ENCODE measurements around the gene TTC23. TPM values are rescaled to one million over a fixed set of nuclear protein-coding genes. Genes with fewer than 3 reads are reported as not detected.

TTC23 gene
- total and polyA plus RNA-seq, 5 donors from 2014 or later = 0.56 to 0.67 (median 0.60) TPM; not detected in 2

DNA sequence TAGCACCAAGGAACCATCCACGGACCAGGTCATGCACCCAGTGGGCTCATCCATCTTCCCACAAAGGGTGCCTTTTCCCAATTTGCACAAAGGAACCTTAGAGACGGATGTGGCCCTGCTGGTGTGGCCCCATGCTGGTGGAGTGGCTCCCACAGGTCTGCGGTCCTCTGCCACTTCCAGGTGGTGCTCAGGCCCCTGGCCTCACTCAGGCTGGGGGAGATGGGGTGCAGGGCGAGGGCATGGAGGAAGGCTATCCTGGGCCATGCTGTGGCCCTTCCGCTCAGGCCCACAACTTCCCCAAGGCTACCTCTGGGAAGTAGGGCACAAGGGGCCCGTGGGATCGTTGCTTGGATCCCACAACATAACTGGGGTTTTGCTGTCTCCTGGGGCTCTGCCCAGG, 149.7 kb downstream of the TTC23 start:
- Histone ChIP-seq H3K4me3 (ENCODE audit: low read depth, low read length) (no peak overlapping the region), H3K27ac (ENCODE audit: insufficient read depth, low read length, poor library complexity, severe bottlenecking) (no peak overlapping the region), H3K27me3 (ENCODE audit: control insufficient read depth, insufficient read depth, low read length) (peaks cover 14% of the 10 kb centered on the region), H3K36me3 (ENCODE audit: control insufficient read depth, insufficient read depth, low read length) (no peaks in the 10 kb centered on the region), H3K4me1 (ENCODE audit: control insufficient read depth, insufficient read depth, low read length, poor library complexity, severe bottlenecking) (no peaks in the 10 kb centered on the region), H3K9me3 (ENCODE audit: control insufficient read depth in 2 of 2, low read length in 2 of 2) (no peaks in the 10 kb centered on the region)
- H3K4me3 Mint-ChIP-seq = no peak overlapping the region
- H3K27me3 Mint-ChIP-seq = peaks cover 42% of the 10 kb centered on the region
- no peak overlapping the region for H3K27ac Mint-ChIP-seq
- no peak for ATAC-seq (ENCODE audit: low read depth in 2 of 2)
- peaks cover 0 to 5% (median under 1%) of the 10 kb centered on the region in 4 donors for H3K4me1 Mint-ChIP-seq
- DNase-seq = no peak
- peaks cover 0 to 2% (median 0%) of the 10 kb centered on the region in 7 donors for H3K9me3 Mint-ChIP-seq
- H3K36me3 Mint-ChIP-seq = no peaks in the 10 kb centered on the region

DNA sequence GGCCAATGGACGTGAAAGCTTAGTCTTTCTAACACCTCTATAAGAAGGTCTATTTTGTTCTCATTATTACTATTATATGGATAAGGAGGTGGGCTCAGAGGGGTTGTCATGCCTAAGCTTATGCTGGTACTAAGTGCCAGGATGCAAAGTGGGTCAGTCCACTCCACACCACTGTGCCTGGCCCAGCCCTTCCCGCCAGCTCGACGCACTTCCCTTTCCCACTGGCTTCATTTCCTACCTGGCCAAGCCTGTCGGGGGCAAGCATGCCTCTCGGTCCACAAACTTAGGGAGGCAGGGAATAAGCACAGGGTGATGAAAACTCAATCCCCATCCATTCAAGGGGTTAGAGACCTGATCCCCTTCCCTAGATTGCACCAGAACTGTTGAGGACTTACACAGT, 150.4 kb downstream of the TTC23 start:
- H3K27ac ChIP-seq (ENCODE audit: insufficient read depth, low read length, poor library complexity, severe bottlenecking) = no peak overlapping the region
- H3K4me3 ChIP-seq (ENCODE audit: low read depth, low read length) = no peak overlapping the region
- ATAC-seq (ENCODE audit: low read depth in 2 of 2) (no peak), DNase-seq (no peak)
- H3K27ac Mint-ChIP-seq = no peak overlapping the region
- H3K4me3 Mint-ChIP-seq = no peak overlapping the region
- peaks cover 44% of the 10 kb centered on the region for H3K27me3 Mint-ChIP-seq
- H3K9me3 ChIP-seq (ENCODE audit: control insufficient read depth in 2 of 2, low read length in 2 of 2) = no peaks in the 10 kb centered on the region
- peaks cover 0 to 2% (median 0%) of the 10 kb centered on the region in 7 donors for H3K9me3 Mint-ChIP-seq
- peaks cover 14% of the 10 kb centered on the region for H3K27me3 ChIP-seq (ENCODE audit: control insufficient read depth, insufficient read depth, low read length)
- H3K4me1 ChIP-seq (ENCODE audit: control insufficient read depth, insufficient read depth, low read length, poor library complexity, severe bottlenecking) = no peaks in the 10 kb centered on the region
- H3K36me3 ChIP-seq (ENCODE audit: control insufficient read depth, insufficient read depth, low read length) = no peaks in the 10 kb centered on the region
- H3K4me1 Mint-ChIP-seq = peaks cover 0 to 5% (median under 1%) of the 10 kb centered on the region in 4 donors
- no peaks in the 10 kb centered on the region for H3K36me3 Mint-ChIP-seq

DNA sequence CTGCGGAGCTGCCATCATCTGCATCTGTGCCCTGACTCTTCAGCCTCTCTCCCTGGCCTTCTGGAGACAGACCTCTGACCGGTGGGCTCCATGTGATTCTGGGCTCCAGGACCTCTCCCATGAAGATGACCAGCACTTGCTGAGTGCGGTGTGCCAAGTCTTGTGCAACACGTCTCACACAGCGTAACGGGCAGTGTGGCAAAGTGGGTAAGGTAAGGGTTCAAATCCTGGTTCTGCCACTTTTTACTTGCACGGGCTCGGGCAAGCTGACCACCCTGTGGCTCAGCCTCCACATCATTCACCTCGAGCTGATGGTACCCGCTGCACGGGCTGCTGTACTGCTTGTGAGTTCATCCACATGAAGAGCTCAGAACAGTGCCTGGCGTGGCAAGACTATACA, 151.0 kb downstream of the TTC23 start:
- Mint-ChIP-seq H3K36me3 (no peaks in the 10 kb centered on the region), H3K4me3 (no peak overlapping the region), H3K27ac (no peak overlapping the region), H3K27me3 (peaks cover 39% of the 10 kb centered on the region), H3K4me1 (peaks cover 0 to 5% (median under 1%) of the 10 kb centered on the region in 4 donors), H3K9me3 (peaks cover 0 to 2% (median 0%) of the 10 kb centered on the region in 7 donors)
- H3K9me3 ChIP-seq (ENCODE audit: control insufficient read depth in 2 of 2, low read length in 2 of 2) = no peaks in the 10 kb centered on the region
- H3K36me3 ChIP-seq (ENCODE audit: control insufficient read depth, insufficient read depth, low read length) = no peaks in the 10 kb centered on the region
- peaks cover 13% of the 10 kb centered on the region for H3K27me3 ChIP-seq (ENCODE audit: control insufficient read depth, insufficient read depth, low read length)
- H3K4me3 ChIP-seq (ENCODE audit: low read depth, low read length) = no peak overlapping the region
- no peaks in the 10 kb centered on the region for H3K4me1 ChIP-seq (ENCODE audit: control insufficient read depth, insufficient read depth, low read length, poor library complexity, severe bottlenecking)
- ATAC-seq (ENCODE audit: low read depth in 2 of 2) = no peak
- no peak for DNase-seq
- no peak overlapping the region for H3K27ac ChIP-seq (ENCODE audit: insufficient read depth, low read length, poor library complexity, severe bottlenecking)

DNA sequence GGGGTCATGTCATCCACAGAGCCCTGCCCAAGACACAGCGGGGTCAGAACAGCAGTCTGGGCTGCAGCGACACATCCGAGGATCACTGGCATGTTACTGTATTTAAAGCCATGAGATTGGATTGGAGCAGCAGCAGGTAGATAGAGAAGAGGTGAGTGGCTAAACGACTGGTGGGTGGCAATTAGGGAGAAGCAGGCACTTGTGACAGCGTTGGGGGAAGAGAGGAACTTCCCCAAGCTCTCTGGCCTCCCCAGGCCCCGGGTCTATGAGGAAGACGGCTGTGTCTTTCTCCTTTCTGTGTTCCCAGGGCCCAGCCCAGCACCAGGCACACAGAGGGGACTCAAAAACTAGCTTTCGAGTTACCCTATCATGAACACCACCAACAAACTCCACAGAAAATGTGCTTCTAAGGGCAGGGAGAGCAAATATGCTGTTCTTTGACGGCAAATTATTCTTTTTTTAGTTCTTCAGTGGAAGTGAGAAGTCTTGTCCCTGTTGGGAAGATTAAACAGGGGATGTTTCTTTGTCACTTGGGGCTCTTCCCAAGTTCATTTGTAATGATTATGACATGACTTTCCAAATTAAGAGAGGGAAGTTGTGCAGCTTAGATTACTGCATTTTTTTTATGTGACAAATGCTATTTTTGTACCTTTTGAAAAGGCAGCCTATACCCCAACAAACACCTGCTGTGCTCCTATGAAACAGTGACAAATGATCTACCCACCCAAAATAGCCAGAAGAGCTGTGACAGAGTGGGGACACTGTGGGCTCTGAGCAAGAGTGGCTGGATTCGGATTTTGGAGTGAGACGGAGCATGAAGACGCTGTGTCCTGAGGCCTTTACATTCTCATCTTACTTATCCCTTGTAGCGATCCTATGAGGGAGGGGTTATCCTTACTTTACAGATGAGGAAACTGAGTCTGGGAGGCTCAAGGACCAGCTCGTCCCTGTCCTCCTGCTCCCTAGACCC, 151.7 kb downstream of the TTC23 start:
- no peak overlapping the region for H3K4me3 ChIP-seq (ENCODE audit: low read depth, low read length)
- peaks cover 36% of the 10 kb centered on the region for H3K27me3 Mint-ChIP-seq

DNA sequence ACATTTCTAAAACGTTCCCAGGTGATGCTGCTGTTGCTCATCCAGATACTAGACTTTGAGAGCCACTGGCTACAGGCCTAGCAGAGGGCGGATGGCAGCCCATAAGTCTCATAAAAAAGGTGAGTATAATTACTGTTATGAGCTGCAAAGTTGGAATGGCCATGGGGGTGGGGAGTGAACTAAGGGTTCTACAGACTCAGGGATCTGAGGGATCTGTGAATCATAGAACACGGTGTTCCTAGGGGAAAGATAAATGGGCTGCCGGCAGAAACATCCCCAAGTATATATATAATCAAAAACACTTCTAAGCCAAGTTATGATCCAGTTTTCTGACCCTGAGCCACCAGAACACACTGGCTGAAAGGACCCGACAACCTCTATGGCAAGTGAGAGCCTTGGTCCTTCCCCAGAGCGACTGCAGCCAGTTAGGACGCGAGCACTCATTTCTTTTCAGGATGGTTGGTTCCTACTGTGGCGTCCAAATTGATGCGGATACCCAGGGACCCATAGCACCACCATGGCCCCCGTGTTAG, 152.4 kb downstream of the TTC23 start:
- Histone ChIP-seq H3K4me3 (ENCODE audit: low read depth, low read length) (no peak overlapping the region), H3K27me3 (ENCODE audit: control insufficient read depth, insufficient read depth, low read length) (peaks cover 5% of the 10 kb centered on the region), H3K4me1 (ENCODE audit: control insufficient read depth, insufficient read depth, low read length, poor library complexity, severe bottlenecking) (no peaks in the 10 kb centered on the region), H3K27ac (ENCODE audit: insufficient read depth, low read length, poor library complexity, severe bottlenecking) (no peak overlapping the region), H3K9me3 (ENCODE audit: control insufficient read depth in 2 of 2, low read length in 2 of 2) (no peaks in the 10 kb centered on the region), H3K36me3 (ENCODE audit: control insufficient read depth, insufficient read depth, low read length) (no peaks in the 10 kb centered on the region)
- Mint-ChIP-seq H3K9me3 (peaks cover 0 to 2% (median 0%) of the 10 kb centered on the region in 7 donors), H3K36me3 (no peaks in the 10 kb centered on the region), H3K27me3 (peaks cover 29% of the 10 kb centered on the region), H3K4me3 (no peak overlapping the region), H3K27ac (peak overlapping the region in 1 of 3 donors; percentile 20), H3K4me1 (peaks cover 0 to 5% (median under 1%) of the 10 kb centered on the region in 4 donors)
- no peak for ATAC-seq (ENCODE audit: low read depth in 2 of 2)
- no peak for DNase-seq

More for the DNA sequence above, 151.7 kb downstream of the TTC23 start:
- no peak for ATAC-seq (ENCODE audit: low read depth in 2 of 2)
- Histone ChIP-seq H3K27me3 (ENCODE audit: control insufficient read depth, insufficient read depth, low read length) (peaks cover 10% of the 10 kb centered on the region), H3K9me3 (ENCODE audit: control insufficient read depth in 2 of 2, low read length in 2 of 2) (no peaks in the 10 kb centered on the region), H3K36me3 (ENCODE audit: control insufficient read depth, insufficient read depth, low read length) (no peaks in the 10 kb centered on the region), H3K27ac (ENCODE audit: insufficient read depth, low read length, poor library complexity, severe bottlenecking) (no peak overlapping the region), H3K4me1 (ENCODE audit: control insufficient read depth, insufficient read depth, low read length, poor library complexity, severe bottlenecking) (no peaks in the 10 kb centered on the region)
- DNase-seq = no peak
- H3K9me3 Mint-ChIP-seq = peaks cover 0 to 2% (median 0%) of the 10 kb centered on the region in 7 donors
- H3K27ac Mint-ChIP-seq = no peak overlapping the region
- H3K4me1 Mint-ChIP-seq = peaks cover 0 to 5% (median under 1%) of the 10 kb centered on the region in 4 donors
- no peaks in the 10 kb centered on the region for H3K36me3 Mint-ChIP-seq
- no peak overlapping the region for H3K4me3 Mint-ChIP-seq

DNA sequence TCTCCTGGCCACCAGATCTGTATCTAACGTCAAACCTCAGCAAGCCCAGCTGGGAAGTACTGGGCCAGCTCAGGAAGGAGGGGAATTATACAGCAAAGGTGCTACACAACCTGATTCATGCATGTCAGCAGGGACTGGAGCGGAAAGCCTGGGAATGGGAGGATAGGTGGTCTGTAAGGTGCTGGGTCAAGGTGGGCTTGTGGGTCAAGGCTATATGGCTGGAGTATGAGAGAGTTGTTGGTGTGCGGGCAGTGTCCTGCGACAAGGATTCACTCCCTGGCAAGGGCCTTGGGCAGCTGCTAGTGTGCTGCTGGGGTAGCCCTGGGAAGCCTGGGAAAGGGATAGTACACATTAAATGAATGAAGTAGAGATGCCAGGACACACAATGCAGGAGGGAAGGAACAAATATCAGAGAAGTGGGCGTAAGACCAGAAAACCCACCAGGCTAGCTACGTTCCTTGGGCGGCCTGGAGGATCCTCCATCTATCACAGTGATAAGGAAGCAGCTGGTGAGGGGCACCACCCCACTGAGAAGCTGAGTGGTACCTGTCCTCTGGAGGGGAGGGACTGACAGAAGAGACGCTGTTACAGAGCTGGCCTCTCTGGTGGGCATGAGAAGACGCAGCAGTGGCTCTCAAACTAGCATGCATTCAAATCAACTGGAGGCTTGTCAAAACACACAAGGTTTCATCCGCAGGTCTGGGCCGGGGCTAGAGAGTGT, 153.0 kb downstream of the TTC23 start:
- no peaks in the 10 kb centered on the region for H3K4me1 ChIP-seq (ENCODE audit: control insufficient read depth, insufficient read depth, low read length, poor library complexity, severe bottlenecking)
- no peaks in the 10 kb centered on the region for H3K36me3 Mint-ChIP-seq
- no peaks in the 10 kb centered on the region for H3K36me3 ChIP-seq (ENCODE audit: control insufficient read depth, insufficient read depth, low read length)
- H3K9me3 Mint-ChIP-seq = peaks cover 0 to 2% (median 0%) of the 10 kb centered on the region in 7 donors
- H3K9me3 ChIP-seq (ENCODE audit: control insufficient read depth in 2 of 2, low read length in 2 of 2) = no peaks in the 10 kb centered on the region
- H3K4me1 Mint-ChIP-seq = peaks cover 0 to 5% (median under 1%) of the 10 kb centered on the region in 4 donors
- no peak overlapping the region for H3K27ac Mint-ChIP-seq
- H3K27me3 Mint-ChIP-seq = peaks cover 22% of the 10 kb centered on the region
- H3K4me3 ChIP-seq (ENCODE audit: low read depth, low read length) = no peak overlapping the region
- no peak for ATAC-seq (ENCODE audit: low read depth in 2 of 2)
- peaks cover 2% of the 10 kb centered on the region for H3K27me3 ChIP-seq (ENCODE audit: control insufficient read depth, insufficient read depth, low read length)
- no peak for DNase-seq
- no peak overlapping the region for H3K27ac ChIP-seq (ENCODE audit: insufficient read depth, low read length, poor library complexity, severe bottlenecking)
- H3K4me3 Mint-ChIP-seq = no peak overlapping the region

DNA sequence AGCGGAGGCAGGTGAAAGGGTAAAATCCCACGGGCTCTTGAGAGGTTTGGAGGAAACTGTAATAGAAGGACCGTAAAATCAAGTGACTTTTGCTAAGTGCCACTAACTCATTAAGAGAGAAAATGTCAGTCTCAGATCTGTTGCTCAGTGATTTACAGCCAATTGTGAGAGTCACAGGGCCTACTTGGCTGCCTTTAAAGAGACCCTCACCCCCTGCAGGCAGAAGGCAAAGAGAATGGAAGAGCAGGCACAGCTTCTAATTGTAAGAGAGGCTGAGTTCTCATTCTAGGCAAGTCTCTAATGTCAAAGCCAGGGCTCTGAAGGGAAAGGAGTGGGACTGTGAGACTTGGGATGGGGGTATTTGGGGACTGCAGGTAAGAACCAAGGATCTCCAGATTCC, 153.8 kb downstream of the TTC23 start:
- no peaks in the 10 kb centered on the region for H3K36me3 ChIP-seq (ENCODE audit: control insufficient read depth, insufficient read depth, low read length)
- peaks cover 2% of the 10 kb centered on the region for H3K27me3 ChIP-seq (ENCODE audit: control insufficient read depth, insufficient read depth, low read length)
- Mint-ChIP-seq H3K9me3 (peaks cover 0 to 2% (median 0%) of the 10 kb centered on the region in 7 donors), H3K36me3 (no peaks in the 10 kb centered on the region), H3K27ac (peak overlapping the region in 1 of 3 donors; percentile 12), H3K27me3 (peaks cover 20% of the 10 kb centered on the region), H3K4me3 (no peak overlapping the region), H3K4me1 (peaks cover 0 to 4% (median under 1%) of the 10 kb centered on the region in 4 donors)
- H3K4me1 ChIP-seq (ENCODE audit: control insufficient read depth, insufficient read depth, low read length, poor library complexity, severe bottlenecking) = no peaks in the 10 kb centered on the region
- H3K9me3 ChIP-seq (ENCODE audit: control insufficient read depth in 2 of 2, low read length in 2 of 2) = no peaks in the 10 kb centered on the region
- no peak overlapping the region for H3K27ac ChIP-seq (ENCODE audit: insufficient read depth, low read length, poor library complexity, severe bottlenecking)
- ATAC-seq (ENCODE audit: low read depth in 2 of 2) = no peak
- no peak overlapping the region for H3K4me3 ChIP-seq (ENCODE audit: low read depth, low read length)
- no peak for DNase-seq
